ENCODE measurements around the gene TULP1. TPM values are rescaled to one million over a fixed set of nuclear protein-coding genes. Genes with fewer than 3 reads are reported as not detected.

The TULP1 gene
- total and polyA plus RNA-seq, 2 of the 8 experiments (the other 6 are each of a cell fraction or from before 2014, with no cell fraction given), result 3.2 to 6.8 TPM

DNA sequence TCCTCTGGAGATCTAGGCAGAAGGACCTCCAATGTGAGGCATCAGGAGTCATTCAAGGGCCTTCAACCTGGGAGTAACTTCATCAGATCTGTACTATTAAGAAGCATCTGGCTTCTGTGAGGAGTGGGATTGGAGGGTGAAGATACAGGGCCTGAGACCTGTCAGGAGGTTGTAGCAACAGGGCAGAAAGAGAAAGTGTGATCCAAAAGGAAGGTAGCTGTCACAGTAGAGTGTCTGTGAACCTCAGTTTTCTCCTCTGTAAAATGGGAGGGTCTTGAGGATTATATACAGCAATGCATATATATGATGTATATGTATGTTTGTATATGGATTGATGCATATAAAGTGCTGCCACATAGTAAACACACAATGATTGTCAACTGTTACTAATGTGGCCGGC, 47.0 kb downstream of the TULP1 start (continued):
- TF ChIP-seq POLR2AphosphoS5 (IDR thresholded peaks at IDR 0.05; ENCODE audit: low read depth, low read length), result no peak
- no peak for TF ChIP-seq EGR1 (IDR thresholded peaks at IDR 0.05; ENCODE audit: borderline replicate concordance, low read depth, low read length)
- no peak for TF ChIP-seq HDAC6 (IDR thresholded peaks at IDR 0.05; ENCODE audit: low read depth, low read length)
- TF ChIP-seq CREB1 (IDR thresholded peaks at IDR 0.05), result no peak
- TF ChIP-seq KDM5A (IDR thresholded peaks at IDR 0.05; ENCODE audit: low read length), result no peak
- no peak for TF ChIP-seq USF2 (IDR thresholded peaks at IDR 0.05; ENCODE audit: low read length)
- TF ChIP-seq RXRA (IDR thresholded peaks at IDR 0.05; ENCODE audit: insufficient read depth, low read depth, low read length), result no peak
- TF ChIP-seq JUN (IDR thresholded peaks at IDR 0.05; ENCODE audit: low read depth, low read length), result no peak
